ENCODE results near the gene FAM177B.
"Not testable (repeated sequence)": the region's sequence is repeated elsewhere in the genome, so short reads cannot be mapped to it uniquely, and the experiment has no call there.

Gene FAM177B

DNA sequence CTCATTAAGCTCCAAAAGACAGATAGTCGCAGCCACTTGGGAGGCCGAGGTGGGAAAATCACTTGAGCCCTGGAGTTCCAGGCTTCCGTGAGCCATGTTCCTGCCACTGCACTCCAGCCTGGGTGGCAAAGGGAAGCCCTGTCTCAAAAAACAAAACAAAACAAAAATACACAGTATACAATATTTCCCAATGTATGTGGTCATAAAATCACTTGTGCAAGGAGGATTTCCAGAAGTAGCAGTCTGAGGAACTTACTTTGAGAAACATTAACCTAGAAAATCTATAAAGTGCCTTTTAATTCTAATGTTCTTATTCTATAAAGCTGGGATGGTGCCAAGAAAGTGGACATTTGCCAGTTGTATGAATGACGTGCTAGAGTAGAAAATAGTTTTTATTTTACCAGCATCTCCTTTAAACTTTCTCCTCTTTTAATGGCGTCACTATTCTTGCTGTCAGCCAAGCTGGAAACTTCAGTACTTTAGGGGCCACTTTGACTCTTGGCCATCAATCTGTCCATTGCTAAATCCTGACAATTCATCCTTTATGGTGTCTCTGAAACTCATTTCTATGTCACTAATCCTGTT lies 22.5 kb downstream of the FAM177B start:
- TF ChIP-seq ZNF274 (IDR thresholded peaks at IDR 0.05; ENCODE audit: low read depth, low read length) = no peak
- no peak overlapping the region for H3K4me3 ChIP-seq (ENCODE audit: low read length)

DNA sequence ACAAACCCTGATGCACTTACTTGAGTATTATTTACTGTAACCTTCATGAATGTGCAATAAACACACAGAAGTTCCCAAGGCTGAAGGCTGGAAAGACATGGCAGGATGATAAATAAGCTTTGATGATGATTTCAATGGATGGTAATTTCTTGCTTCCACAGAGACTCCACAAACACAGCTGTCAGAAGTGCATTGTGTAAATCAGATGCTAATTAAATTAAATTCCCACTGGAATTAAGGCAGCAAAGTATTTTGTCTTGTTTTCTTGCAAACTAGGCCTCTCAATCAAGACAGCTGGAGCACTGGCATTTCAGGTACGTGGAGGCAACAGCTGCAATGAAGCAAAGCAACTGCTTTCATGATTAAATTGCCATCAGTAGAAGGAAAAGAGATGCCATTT lies 24.1 kb downstream of the FAM177B start:
- H3K4me3 ChIP-seq (ENCODE audit: low read length) = no peak overlapping the region
- no peak for TF ChIP-seq ZNF274 (IDR thresholded peaks at IDR 0.05; ENCODE audit: low read depth, low read length)

DNA sequence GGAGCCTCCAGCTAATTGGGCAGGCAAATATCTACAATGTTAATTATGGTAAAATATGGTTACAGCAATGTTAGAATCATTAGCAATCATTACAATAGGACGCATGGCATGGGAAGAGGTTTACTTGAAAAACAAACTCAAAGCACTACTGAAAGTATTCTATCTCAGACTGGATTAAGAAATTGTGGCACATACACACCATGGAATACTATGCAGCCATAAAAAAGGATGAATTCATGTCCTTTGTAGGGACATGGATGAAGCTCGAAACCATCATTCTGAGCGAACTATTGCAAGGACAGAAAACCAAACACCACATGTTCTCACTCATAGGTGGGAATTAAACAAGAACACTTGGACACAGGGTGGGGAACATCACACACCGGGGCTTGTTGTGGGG lies 25.2 kb downstream of the FAM177B start:
- not testable (repeated sequence) for H3K4me3 ChIP-seq (ENCODE audit: low read length)

DNA sequence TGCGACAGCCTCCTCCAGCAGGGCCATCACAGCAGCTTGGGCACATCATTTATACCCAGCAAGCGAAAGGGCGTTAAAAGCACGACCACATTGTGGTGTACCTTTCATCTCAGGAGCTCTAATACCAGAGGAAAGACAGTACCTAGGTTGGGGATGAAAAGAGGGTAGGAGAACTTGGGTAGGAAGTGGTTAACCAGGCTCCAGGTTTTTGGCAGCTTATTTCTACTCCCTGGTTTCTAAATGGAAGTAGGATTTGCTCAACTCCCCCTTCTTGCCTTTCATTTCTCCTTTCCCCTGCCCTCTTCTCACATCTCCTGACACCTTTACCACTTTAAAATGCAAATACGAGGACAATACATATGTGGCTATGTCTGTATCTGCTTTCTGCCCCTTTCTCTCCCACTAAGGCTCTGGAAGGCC lies 30.2 kb downstream of the FAM177B start:
- H3K4me3 ChIP-seq (ENCODE audit: low read length) = no peak overlapping the region
- no peak for TF ChIP-seq ZNF274 (IDR thresholded peaks at IDR 0.05; ENCODE audit: low read depth, low read length)

DNA sequence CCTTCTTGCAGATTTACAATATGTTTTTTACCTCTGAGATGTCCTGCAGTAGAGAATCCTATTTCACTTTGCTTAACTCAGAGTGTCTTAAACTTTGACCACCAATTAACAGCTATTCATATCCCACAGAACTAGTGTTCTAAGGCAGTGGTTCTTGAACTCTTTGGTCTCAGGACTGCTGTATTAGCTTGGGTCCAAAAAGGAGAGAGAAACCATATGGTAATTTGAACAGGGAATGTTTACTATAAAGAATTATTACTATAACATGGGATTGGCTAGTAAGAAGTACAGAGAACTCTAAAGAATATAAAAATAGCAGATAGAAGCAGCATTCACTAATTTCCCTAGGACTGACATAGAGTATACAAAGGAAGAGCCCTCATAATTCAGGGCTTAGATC lies 31.6 kb downstream of the FAM177B start:
- TF ChIP-seq ZNF274 (IDR thresholded peaks at IDR 0.05; ENCODE audit: low read depth, low read length) = no peak
- no peak overlapping the region for H3K4me3 ChIP-seq (ENCODE audit: low read length)

DNA sequence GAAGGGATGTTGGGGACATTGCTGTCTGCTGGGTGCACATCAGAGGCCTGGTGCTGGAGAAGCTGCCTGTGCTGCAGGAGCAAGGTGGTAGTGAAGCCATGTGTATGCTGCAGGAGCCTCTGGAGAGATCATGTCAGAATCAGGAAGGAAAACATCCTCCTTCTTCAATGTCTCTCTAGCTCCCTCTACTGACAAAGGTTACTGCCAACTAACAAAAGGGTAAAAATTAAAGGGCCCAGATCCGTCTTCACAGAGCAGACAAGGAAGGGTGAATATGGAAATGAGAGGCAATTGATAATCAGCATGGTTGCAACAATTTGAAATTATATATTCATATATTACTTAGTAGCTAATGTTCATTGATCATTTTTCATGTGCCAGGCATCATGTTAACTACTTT lies 32.2 kb downstream of the FAM177B start:
- no peak for TF ChIP-seq ZNF274 (IDR thresholded peaks at IDR 0.05; ENCODE audit: low read depth, low read length)
- no peak overlapping the region for H3K4me3 ChIP-seq (ENCODE audit: low read length)

DNA sequence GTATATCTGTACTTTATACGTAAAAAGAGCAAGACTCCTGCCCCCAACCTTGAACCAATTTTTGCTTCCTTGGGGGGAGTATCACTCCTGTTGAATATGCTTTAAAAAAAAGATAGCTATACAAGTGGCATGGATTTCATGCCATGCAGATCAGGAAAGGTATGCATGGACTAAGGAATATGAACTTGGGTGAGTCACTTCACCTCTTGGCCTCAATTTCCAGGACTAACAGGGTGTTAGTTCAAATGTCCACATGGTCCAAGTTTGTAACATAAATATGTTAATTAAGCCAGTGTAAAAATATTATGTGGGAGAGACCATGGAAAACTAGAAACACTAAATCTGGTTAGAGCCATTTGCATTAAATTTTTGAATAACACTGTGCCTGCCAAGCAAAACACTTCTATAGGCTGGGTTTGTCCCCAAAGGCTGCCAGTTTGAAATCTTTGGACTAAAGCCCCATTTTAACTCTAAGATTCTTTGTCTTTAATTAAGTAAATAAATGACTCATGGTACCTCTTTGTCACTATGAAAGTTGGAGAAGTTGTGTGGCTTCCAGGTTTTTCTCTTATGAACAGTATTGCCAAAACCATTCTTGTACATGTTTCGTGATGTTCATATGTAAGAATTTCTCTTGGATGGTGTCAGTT lies 33.1 kb downstream of the FAM177B start:
- no peak for TF ChIP-seq ZNF274 (IDR thresholded peaks at IDR 0.05; ENCODE audit: low read depth, low read length)
- H3K4me3 ChIP-seq (ENCODE audit: low read length) = no peak overlapping the region

DNA sequence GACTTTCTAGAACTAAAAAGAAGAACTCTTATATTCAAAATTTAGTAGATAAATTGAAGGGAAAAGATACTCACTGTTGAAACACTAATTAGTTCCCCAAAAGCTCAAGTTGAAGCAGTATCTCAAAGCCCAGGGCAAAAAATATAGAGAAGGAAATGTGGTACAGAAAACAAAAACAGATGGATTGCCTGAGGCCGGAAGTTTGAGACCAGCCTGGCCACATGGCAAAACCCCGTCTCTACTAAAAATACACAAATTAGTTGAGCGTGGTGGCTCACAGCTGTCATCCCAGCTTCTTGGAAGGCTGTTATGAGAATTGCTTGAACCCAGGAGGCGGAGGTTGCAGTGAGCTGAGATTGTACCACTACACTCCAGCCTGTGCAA lies 36.0 kb downstream of the FAM177B start:
- no peak for TF ChIP-seq ZNF274 (IDR thresholded peaks at IDR 0.05; ENCODE audit: low read depth, low read length)
- no peak overlapping the region for H3K4me3 ChIP-seq (ENCODE audit: low read length)

DNA sequence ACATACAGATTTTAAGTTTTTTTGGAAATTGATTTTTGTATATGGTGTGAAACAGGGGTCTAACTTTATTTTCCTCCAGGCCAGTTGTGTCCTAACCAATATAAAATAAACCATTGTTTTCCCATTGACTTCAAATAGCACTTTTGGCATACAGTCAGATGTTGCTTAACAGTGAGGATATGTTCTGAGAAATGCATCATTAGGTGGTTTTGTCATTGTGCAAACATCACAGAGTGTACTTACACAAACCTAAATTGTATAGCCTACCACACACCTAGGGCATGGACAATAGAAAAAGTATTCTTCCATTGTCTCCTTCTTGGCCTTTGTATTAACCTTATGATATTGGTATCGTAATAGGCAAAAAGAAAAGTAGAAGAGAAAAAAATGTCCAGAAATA lies 40.5 kb downstream of the FAM177B start:
- H3K4me3 ChIP-seq (ENCODE audit: low read length) = no peak overlapping the region
- TF ChIP-seq ZNF274 (IDR thresholded peaks at IDR 0.05; ENCODE audit: low read depth, low read length) = no peak

DNA sequence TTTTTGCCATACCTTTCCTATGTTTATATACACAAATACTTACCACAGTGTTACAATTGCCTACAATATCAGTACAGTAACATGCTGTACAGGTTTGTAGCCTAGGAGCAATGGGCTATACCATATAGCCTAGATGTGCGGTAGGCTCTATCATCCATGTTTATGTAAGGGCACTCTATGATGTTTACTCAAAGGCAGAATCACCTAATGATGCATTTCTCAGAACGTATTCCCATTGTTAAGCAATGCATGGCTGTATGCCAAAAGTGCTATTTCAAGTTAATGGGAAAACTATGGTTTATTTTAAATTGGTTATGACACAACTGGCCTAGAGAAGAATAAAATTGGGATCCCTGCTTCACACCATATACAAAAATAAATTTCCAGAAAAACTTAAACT lies 41.0 kb downstream of the FAM177B start:
- H3K4me3 ChIP-seq (ENCODE audit: low read length) = no peak overlapping the region
- TF ChIP-seq ZNF274 (IDR thresholded peaks at IDR 0.05; ENCODE audit: low read depth, low read length) = no peak

DNA sequence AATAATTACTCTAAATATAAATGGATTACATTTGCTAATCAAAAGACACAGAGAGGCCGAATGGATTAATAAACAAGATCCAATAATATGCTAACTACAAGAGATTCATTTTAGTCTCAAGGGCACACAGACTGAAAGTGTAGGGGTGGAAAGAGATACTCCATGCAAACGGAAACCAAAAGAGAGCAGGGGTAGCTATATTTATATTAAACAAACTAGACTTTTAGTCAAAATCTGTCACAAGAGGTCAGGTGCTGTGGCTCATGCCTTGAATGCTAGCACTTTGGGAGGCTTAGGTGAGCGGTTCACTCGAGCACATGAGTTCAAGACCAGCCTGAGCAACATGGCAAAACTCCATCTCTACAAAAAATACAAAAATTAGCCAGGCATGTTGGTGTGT lies 44.2 kb downstream of the FAM177B start:
- TF ChIP-seq ZNF274 (IDR thresholded peaks at IDR 0.05; ENCODE audit: low read depth, low read length) = no peak
- no peak overlapping the region for H3K4me3 ChIP-seq (ENCODE audit: low read length)

DNA sequence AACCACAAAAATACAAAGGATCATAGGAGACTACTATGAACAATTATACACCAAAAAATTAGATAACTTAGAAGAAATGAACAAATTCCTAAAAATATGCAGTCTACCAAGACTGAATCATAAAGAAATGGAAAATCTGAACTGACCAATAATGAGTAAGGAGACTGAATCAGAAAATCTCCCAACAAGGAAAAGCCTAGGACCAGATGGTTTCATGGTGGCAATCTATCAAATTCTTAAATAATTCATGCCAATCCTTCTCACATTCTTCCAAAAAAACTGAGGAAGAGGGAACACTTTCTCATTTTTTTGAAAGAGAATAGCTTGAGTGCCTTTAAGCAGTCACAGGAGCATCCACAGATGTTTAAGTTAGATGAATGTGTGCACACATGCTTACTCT lies 46.0 kb downstream of the FAM177B start:
- TF ChIP-seq ZNF274 (IDR thresholded peaks at IDR 0.05; ENCODE audit: low read depth, low read length) = no peak
- H3K4me3 ChIP-seq (ENCODE audit: low read length) = no peak overlapping the region

DNA sequence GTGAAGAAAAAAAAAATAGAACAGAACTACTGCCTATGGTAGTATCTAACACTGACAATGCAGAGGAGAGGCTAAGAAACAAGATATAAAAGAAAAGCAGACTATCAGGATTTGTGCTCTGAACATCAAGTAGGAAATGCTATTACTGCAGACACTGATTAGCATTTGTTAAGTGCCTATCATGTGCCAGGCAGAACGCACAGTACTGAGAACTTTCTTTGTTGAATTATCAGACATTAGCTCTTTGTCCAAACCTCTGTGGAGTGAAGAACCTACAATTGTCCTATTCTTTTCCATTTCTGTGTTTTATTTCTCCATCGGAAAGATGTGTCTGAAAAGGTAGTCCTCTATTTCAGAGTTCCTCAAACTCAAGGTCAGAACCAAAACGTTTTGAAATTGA lies 47.4 kb downstream of the FAM177B start:
- H3K4me3 ChIP-seq (ENCODE audit: low read length) = no peak overlapping the region
- TF ChIP-seq ZNF274 (IDR thresholded peaks at IDR 0.05; ENCODE audit: low read depth, low read length) = no peak

DNA sequence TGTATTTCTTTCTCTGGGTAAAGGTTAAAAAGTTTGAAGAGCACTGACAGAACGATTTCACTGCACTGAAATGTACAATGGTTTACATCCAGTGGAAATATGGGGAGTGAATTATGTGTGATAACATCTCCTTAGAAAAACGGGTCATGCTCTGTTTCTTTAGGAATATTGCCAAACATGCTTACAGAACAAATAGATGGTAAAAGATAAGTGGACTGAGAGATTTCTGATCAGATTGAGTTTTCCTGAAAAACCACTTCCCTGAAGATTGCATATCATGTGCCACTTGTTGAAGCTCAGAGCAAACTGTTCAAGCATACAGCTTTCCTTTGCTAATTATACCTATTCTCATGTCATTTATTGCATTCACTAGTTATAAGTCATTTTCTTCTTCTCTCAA lies 47.9 kb downstream of the FAM177B start:
- no peak for TF ChIP-seq ZNF274 (IDR thresholded peaks at IDR 0.05; ENCODE audit: low read depth, low read length)
- H3K4me3 ChIP-seq (ENCODE audit: low read length) = no peak overlapping the region

DNA sequence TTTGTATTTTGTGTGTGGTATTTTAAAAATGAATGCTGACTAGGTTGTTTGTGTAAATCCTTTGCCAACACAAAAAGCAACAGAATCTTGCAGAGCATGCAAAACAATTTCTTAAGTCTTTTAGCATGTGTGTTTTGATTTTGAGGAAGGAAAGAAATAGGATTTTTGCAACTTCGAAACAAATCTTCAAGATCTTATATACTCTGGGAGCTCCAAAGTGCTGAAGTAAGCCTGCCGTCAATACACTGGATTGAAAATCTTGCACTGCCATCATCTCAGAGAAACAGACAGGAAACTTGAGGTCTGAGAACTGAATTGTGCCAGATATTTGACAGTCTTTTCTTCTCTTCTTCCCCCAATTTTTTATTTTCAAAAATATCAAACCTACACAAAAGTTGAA lies 48.5 kb downstream of the FAM177B start:
- no peak overlapping the region for H3K4me3 ChIP-seq (ENCODE audit: low read length)
- TF ChIP-seq ZNF274 (IDR thresholded peaks at IDR 0.05; ENCODE audit: low read depth, low read length) = no peak

DNA sequence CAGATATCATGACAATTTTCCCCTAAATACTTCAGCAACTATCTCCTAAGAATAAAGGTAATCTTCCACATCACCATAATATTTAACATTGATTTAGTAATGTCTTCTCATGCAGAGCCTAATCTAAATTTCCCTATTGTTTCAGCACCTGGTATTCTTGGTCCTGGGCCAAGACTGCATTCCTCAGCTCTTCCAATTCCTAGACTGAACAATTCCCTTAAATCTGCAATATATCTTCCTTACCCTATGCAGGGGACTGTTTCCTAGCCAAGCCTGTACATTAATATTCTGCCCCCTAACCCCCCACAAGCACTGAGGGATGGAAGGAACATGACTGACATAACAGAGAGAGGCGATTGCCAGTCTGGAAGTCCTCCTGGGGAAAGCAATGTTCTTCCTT lies 49.1 kb downstream of the FAM177B start:
- TF ChIP-seq ZNF274 (IDR thresholded peaks at IDR 0.05; ENCODE audit: low read depth, low read length) = no peak
- H3K4me3 ChIP-seq (ENCODE audit: low read length) = no peak overlapping the region

All from GM08714 (cell line).